Activated naive CD8-positive, alpha-beta T cell treated with anti-CD3 and anti-CD28 coated beads, Interleukin-2, amount 50 U/mL, for 24 hours (primary cell): Measurements from ENCODE around the gene YY1.
A peak's percentile ranks its signal among the peaks of the same experiment; 100 is the strongest.
"Not testable (repeated sequence)": the region's sequence is repeated elsewhere in the genome, so short reads cannot be mapped to it uniquely, and the experiment has no call there.

Experiments
- ATAC-seq: fragments of 150-1000 bp; cut with Tn5 transposase; one replicate; pipeline ENCODE4 v1.10.0; 2021
- DNase-seq: peaks from one replicate; pipeline ENCODE4 v3.0.0; 2021
- H3K27ac Mint-ChIP-seq: one replicate; pipeline ENCODE4 v1.8.0; 2021; ENCODE audit warnings: mild to moderate bottlenecking, mixed read lengths
- H3K27me3 Mint-ChIP-seq: one replicate; pipeline ENCODE4 v1.8.0; 2021; ENCODE audit warnings: mixed read lengths
- H3K36me3 Mint-ChIP-seq: one replicate; pipeline ENCODE4 v1.8.0; 2021; ENCODE audit warnings: low read depth, mixed read lengths
- H3K4me1 Mint-ChIP-seq: one replicate; pipeline ENCODE4 v1.8.0; 2021; ENCODE audit warnings: mixed read lengths
- H3K4me3 Mint-ChIP-seq: one replicate; pipeline ENCODE4 v1.8.0; 2021; ENCODE audit warnings: mild to moderate bottlenecking, moderate library complexity, mixed read lengths
- H3K9me3 Mint-ChIP-seq: one replicate; pipeline ENCODE4 v1.8.0; 2021; ENCODE audit warnings: mixed read lengths

YY1 gene

GRCh38 chr14:100312110-100312876, 73.3 kb downstream of the YY1 start:
- not testable (repeated sequence) for DNase-seq, H3K4me1 Mint-ChIP-seq, ATAC-seq, H3K27ac Mint-ChIP-seq, H3K27me3 Mint-ChIP-seq, H3K36me3 Mint-ChIP-seq, H3K9me3 Mint-ChIP-seq, H3K4me3 Mint-ChIP-seq

GRCh38 chr14:100312877-100313400, 74.0 kb downstream of the YY1 start:
- Mint-ChIP-seq H3K27me3 (peaks cover 3% of the 10 kb centered on the region), H3K36me3 (no peaks in the 10 kb centered on the region), H3K27ac (no peak overlapping the region), H3K4me1 (peaks cover 7% of the 10 kb centered on the region), H3K4me3 (no peak overlapping the region), H3K9me3 (no peaks in the 10 kb centered on the region)
- DNase-seq, result no peak
- ATAC-seq, result no peak

GRCh38 chr14:100313464-100314230, 74.7 kb downstream of the YY1 start:
- Mint-ChIP-seq H3K9me3 (no peaks in the 10 kb centered on the region), H3K27me3 (peaks cover 3% of the 10 kb centered on the region), H3K36me3 (no peaks in the 10 kb centered on the region), H3K27ac (no peak overlapping the region), H3K4me1 (peaks cover 9% of the 10 kb centered on the region), H3K4me3 (no peak overlapping the region)
- DNase-seq (no peak), ATAC-seq (no peak)

- DNase-seq (no peak), ATAC-seq (no peak)
- Mint-ChIP-seq H3K4me3 (no peak overlapping the region), H3K4me1 (peaks cover 9% of the 10 kb centered on the region), H3K9me3 (no peaks in the 10 kb centered on the region), H3K27ac (no peak overlapping the region), H3K36me3 (no peaks in the 10 kb centered on the region), H3K27me3 (peaks cover 3% of the 10 kb centered on the region)
These were observed 75.8 kb downstream of the YY1 start for GRCh38 chr14:100314724-100315123.

- Mint-ChIP-seq H3K36me3 (no peaks in the 10 kb centered on the region), H3K9me3 (no peaks in the 10 kb centered on the region), H3K27me3 (no peaks in the 10 kb centered on the region), H3K27ac (no peak overlapping the region), H3K4me3 (no peak overlapping the region), H3K4me1 (peaks cover 5% of the 10 kb centered on the region)
- DNase-seq (no peak), ATAC-seq (no peak)
These were observed 78.4 kb downstream of the YY1 start for GRCh38 chr14:100317389-100317788.

GRCh38 chr14:100317912-100318808, 79.2 kb downstream of the YY1 start:
- peak; percentile 84 for DNase-seq
- H3K27me3 Mint-ChIP-seq, result no peaks in the 10 kb centered on the region
- H3K4me3 Mint-ChIP-seq, result peak overlapping the region; percentile 62
- H3K4me1 Mint-ChIP-seq, result peaks cover 5% of the 10 kb centered on the region
- H3K9me3 Mint-ChIP-seq, result no peaks in the 10 kb centered on the region
- H3K27ac Mint-ChIP-seq, result peak overlapping the region; percentile 49
- no peaks in the 10 kb centered on the region for H3K36me3 Mint-ChIP-seq
- ATAC-seq, result peak; percentile 94

- Mint-ChIP-seq H3K4me1 (peaks cover 5% of the 10 kb centered on the region), H3K27me3 (no peaks in the 10 kb centered on the region), H3K27ac (no peak overlapping the region), H3K4me3 (no peak overlapping the region), H3K36me3 (no peaks in the 10 kb centered on the region), H3K9me3 (no peaks in the 10 kb centered on the region)
- DNase-seq, result no peak
- ATAC-seq, result no peak
These were observed 81.4 kb downstream of the YY1 start for GRCh38 chr14:100320157-100320856.

- Mint-ChIP-seq H3K36me3 (no peaks in the 10 kb centered on the region), H3K9me3 (no peaks in the 10 kb centered on the region), H3K4me3 (no peak overlapping the region), H3K27me3 (no peaks in the 10 kb centered on the region), H3K4me1 (peaks cover 5% of the 10 kb centered on the region), H3K27ac (no peak overlapping the region)
- DNase-seq (no peak), ATAC-seq (no peak)
These were observed 82.7 kb downstream of the YY1 start for GRCh38 chr14:100321473-100322137.

- H3K36me3 Mint-ChIP-seq, result no peaks in the 10 kb centered on the region
- no peak overlapping the region for H3K27ac Mint-ChIP-seq
- DNase-seq, result no peak
- H3K9me3 Mint-ChIP-seq, result no peaks in the 10 kb centered on the region
- no peaks in the 10 kb centered on the region for H3K27me3 Mint-ChIP-seq
- no peak for ATAC-seq
- no peak overlapping the region for H3K4me3 Mint-ChIP-seq
- H3K4me1 Mint-ChIP-seq, result peaks cover 5% of the 10 kb centered on the region
These were observed 83.4 kb downstream of the YY1 start for GRCh38 chr14:100322138-100322957.

GRCh38 chr14:100323121-100323941, 84.4 kb downstream of the YY1 start, which contains the start of gene SLC25A47:
TSS of gene SLC25A47 (plus strand) at chr14:100323339. CDS start at chr14:100323415, 76 bp downstream.
- Mint-ChIP-seq H3K36me3 (no peaks in the 10 kb centered on the region), H3K9me3 (no peaks in the 10 kb centered on the region), H3K4me1 (no peaks in the 10 kb centered on the region), H3K27me3 (no peaks in the 10 kb centered on the region), H3K27ac (no peak within 1 kb of the TSS), H3K4me3 (no peak within 1 kb of the TSS)
- DNase-seq, result no peak
- no peak for ATAC-seq

GRCh38 chr14:100323942-100324307, 85.0 kb downstream of the YY1 start:
- H3K9me3 Mint-ChIP-seq, result no peaks in the 10 kb centered on the region
- no peaks in the 10 kb centered on the region for H3K36me3 Mint-ChIP-seq
- ATAC-seq, result no peak
- H3K27me3 Mint-ChIP-seq, result no peaks in the 10 kb centered on the region
- no peak overlapping the region for H3K4me3 Mint-ChIP-seq
- no peak overlapping the region for H3K27ac Mint-ChIP-seq
- H3K4me1 Mint-ChIP-seq, result no peaks in the 10 kb centered on the region
- DNase-seq, result no peak

- H3K27ac Mint-ChIP-seq, result no peak overlapping the region
- no peaks in the 10 kb centered on the region for H3K4me1 Mint-ChIP-seq
These were observed 86.3 kb downstream of the YY1 start for GRCh38 chr14:100325231-100325632.

More at GRCh38 chr14:100325231-100325632, 86.3 kb downstream of the YY1 start:
- Mint-ChIP-seq H3K27me3 (no peaks in the 10 kb centered on the region), H3K4me3 (no peak overlapping the region), H3K9me3 (no peaks in the 10 kb centered on the region), H3K36me3 (no peaks in the 10 kb centered on the region)
- DNase-seq (no peak), ATAC-seq (no peak)
